GM18909 (cell line): Measurements from ENCODE around the gene TMEM43.

Experiments
- ATAC-seq: cut with Tn5 transposase; IDR thresholded peaks from one replicate; pipeline ENCODE4 v1.9.1; 2021; ENCODE audit warnings: mild to moderate bottlenecking; ENCODE audit not compliant: unreplicated experiment, poor library complexity

Gene TMEM43

DNA sequence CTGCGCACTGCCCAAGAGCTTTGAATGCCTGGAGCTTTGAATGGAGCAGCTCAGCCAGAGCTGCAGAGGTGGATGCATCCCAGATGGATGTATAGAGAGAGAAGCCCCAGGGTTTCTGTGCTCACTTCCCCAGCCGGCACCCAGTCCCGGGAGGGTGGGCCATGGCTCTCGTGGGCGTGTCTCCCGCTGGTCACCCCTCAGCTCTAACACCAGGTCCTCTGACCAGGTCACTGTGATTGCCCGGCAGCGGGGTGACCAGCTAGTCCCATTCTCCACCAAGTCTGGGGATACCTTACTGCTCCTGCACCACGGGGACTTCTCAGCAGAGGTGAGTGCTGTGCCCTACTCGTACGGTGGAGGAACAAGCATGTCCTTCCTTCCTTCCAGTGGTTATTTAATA, 10.7 kb downstream of the TMEM43 start:
- no peak for ATAC-seq

DNA sequence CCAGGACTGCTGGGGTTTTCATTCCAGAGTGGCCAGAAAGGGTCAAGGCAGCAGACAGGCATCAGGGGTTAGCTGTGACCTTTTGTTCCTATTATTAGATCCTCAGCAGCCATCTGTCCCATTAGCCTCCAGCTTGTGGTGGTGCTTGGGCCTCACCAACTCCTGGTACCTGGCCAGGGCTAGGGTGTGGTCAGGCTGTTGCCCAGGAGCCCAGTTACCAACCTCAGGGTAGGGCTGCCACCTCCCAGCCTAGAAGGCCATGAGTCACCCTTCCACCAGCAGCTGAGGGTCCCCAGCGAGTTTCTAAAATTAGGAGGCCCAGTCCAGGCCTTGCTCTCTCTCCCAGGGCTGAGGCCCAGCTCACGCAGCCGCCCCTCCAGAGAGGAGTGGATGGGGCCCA, 12.2 kb downstream of the TMEM43 start:
- no peak for ATAC-seq

- ATAC-seq: no peak
Observed at GRCh38 chr3:14137445-14137844, 12.6 kb downstream of the TMEM43 start.

DNA sequence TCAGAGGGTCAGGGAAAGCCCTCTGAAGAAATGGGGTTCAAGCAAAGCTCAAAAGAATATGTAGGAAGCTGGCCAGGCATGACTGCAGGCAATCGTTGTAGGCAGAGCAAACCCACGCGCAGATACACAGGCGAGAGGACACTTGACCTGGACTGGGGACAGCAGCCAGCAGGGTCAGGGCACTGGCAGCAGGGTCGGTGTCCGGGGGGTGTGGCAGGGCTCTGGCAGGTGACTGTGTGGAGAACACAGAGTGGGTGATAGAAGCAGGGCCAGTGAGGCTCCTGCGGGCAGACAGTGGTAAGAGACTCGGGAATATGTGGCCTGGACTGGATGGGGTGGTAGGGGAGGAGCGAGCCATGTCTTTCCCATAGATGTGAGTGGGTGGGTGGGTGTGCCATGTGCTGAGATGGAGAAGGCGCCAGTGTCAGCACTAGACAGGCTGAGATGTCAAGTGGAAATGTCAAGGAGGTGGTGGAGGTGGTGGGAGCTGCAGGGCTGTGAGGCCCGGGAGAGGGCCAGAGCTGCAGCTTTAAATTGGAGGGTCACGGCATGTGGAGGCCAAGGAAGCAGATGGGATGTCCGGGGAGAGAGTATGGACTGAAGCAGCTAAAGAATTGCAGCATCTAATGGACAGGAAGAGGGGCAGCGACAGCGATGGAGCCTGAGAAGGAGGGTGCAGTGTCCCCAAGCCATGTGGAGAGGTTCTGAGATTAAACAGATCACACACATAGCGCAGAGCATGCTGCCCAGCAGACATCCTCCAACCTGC, 13.4 kb downstream of the TMEM43 start:
- ATAC-seq: no peak

GRCh38 chr3:14138878-14139655, 14.2 kb downstream of the TMEM43 start:
- no peak for ATAC-seq

DNA sequence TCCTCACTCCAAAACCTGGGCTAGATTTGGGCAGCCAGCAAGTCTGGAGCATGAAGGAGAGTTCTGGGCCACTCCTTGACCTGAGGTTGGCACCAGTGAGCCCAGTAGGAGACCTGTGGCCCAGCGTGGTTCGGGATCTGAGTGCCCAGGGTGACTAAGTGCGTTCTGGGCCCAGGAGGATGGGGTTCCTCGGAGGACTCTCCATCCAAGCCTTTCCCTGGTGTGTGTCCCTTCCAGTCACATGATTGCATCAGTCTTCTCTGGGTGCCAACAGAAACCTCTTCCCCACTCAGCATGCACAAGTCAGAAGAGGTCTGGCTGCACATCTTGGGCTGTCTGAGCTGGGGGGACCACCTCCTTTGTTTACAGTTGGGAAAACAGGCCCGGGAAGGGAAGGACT, 14.9 kb downstream of the TMEM43 start:
- no peak for ATAC-seq

DNA sequence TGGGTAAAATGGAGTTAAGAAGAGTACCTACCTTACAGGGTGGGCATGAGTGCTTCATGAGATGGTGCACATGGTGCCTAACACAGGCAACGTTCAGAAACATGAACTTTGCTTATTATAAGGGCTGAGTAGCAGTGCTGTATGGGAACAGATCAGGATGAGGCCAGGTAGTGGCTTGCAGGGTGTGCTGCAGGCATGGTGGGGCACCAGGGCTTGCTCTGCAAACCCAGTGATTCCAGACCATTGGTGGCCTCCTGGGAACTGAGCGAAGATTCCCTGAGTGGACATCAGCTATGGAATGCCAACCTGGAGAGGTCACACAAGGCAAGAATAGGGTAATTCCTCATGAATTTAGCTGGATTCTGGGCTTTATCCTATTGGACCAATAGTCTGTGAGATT, 15.8 kb downstream of the TMEM43 start:
- no peak for ATAC-seq

GRCh38 chr3:14141144-14141543, 16.3 kb downstream of the TMEM43 start:
- ATAC-seq: no peak

- ATAC-seq: no peak
Observed at GRCh38 chr3:14141602-14142341, 16.9 kb downstream of the TMEM43 start.

DNA sequence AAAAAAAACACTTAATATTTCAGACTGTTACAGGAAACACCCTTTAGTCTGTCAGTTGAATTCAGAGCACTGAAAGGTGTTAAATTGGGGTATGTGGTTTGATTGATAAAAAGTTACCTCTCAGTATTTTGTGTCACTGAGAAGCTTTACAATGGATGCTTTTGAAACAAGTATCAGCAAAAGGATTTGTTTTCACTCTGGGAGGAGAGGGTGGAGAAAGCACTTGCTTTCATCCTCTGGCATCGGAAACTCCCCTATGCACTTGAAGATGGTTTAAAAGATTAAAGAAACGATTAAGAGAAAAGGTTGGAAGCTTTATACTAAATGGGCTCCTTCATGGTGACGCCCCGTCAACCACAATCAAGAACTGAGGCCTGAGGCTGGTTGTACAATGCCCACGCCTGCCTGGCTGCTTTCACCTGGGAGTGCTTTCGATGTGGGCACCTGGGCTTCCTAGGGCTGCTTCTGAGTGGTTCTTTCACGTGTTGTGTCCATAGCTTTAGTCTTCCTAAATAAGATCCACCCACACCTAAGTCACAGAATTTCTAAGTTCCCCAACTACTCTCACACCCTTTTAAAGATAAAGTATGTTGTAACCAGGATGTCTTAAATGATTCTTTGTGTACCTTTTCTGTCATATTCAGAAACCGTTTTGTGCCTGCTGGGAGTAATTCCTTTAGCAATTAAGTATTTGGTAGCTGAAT, 17.9 kb downstream of the TMEM43 start:
- no peak for ATAC-seq

- ATAC-seq: no peak
Observed at GRCh38 chr3:14143271-14144225, 18.7 kb downstream of the TMEM43 start.

DNA sequence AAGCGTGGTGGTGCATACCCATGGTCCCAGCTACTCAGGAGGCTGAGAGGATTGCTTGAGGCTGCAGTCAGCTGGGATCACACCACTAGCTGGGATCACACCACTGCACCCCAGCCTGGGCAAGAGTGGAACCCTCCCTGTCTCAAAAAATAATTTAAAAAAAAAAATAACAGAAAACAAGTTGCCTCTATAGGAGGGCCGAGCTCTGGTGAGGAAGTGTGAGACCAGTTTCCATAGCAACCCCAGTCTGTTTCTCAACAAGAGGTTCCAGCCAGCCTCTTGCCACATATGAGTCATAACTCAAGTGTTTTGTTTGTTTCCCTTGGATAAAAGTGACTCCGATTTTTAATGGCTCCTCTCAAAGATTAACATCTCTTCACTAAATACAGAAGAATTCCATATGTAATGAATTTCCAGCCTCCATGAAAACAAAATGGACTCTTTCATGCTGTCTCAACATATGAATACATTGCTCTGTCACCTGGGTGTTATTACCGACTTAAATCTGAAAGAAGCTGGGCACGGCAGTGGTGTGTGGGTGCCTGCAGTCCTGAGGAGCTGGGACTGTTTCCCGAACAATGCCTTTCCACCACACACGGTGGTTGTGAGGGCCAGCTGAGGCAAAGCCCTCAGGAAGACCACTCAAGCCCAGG, 19.7 kb downstream of the TMEM43 start:
- ATAC-seq: peak; percentile 93

DNA sequence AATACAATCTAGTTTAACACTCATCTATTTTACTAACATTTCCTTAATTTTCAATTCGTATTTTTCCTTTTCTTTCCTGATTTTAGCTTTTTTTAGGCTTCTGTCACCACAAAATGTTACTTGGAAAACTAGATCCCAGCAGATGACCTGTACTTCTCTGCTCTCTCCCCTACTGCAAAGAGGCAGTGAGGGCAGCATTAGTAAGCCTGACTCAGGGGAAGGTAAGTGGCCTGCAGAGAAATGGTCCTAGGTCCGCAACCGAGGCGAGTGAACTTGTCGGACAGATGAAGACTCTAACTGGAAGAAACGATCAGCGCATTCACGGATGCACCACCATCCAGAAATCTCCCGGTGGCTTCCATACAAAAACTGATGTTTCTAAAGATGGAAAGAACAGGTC, 20.4 kb downstream of the TMEM43 start:
- ATAC-seq: no peak

- no peak for ATAC-seq
Observed at GRCh38 chr3:14145670-14146380, 21.0 kb downstream of the TMEM43 start.

DNA sequence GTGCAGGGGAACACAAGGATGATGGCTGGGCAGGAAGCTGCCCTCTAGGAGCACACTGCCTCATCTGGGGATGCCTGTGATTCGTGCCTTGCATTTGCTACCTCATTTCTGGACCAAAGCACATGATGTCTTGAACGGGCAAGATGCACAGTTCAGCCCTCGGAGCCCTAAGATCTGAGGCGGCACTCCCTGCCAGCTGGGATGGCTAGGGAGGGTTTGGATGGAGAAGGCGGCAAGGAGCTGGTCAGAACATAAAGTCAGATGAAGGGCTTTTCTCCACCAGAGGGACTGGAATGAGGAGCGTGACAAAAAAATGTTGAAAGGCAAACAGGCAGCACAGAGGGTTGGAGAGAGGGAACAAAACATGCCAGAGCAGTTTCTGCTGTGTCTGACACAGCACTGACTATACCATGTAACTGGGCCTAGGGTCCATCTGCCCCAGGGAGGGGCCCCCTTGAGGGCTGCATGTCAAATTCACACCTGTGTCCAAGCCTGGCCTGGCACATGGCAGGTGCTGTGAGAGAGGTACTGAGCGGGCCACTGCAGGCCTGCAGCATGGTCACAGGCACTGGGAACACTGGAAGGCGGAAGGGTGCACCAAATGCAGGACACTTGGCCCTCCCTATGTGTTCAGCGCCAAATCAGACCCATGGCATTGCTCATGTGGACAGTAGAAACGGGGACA, 21.7 kb downstream of the TMEM43 start:
- ATAC-seq: no peak

DNA sequence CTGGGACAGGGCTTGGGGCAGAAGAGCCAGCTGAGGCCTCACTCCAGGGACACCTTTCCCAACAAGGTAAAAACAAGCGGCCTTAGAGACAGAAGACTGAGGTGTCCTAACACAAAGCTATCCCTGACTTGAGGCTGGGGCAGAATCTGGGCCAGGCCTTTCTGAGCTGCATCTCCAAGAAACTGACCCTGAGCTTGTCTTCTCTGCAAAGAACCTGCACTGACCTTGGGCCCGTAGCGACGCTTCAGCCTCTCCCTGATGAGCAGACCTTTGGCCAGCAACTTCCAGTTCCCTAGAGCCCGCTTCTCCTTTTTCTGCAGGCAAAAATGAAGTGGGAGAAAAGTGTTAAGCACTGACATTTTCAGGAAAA, 22.2 kb downstream of the TMEM43 start:
- no peak for ATAC-seq

GRCh38 chr3:14147617-14148016, 22.8 kb downstream of the TMEM43 start:
- no peak for ATAC-seq
